GM18951 (cell line): Measurements from ENCODE around the gene SS18L1.
"Not testable (repeated sequence)": the region's sequence is repeated elsewhere in the genome, so short reads cannot be mapped to it uniquely, and the experiment has no call there.

Experiments used
- POLR2A ChIP-seq: IDR thresholded peaks from 4 replicates; pipeline ENCODE4 v1.6.1; 2011; ENCODE audit warnings: mild to moderate bottlenecking; ENCODE audit not compliant: insufficient read length, insufficient read depth; ENCODE audit errors: extremely low read depth
- in situ Hi-C: fragments of 300-500 bp; cut with MboI; formaldehyde crosslinking; loops from one replicate; pipeline ENCODE4 v1.12.0; 2022; ENCODE audit warnings: low sequenced_read_pairs, mixed read lengths, inconsistent platforms; ENCODE audit not compliant: unreplicated experiment

SS18L1 gene, protein sequence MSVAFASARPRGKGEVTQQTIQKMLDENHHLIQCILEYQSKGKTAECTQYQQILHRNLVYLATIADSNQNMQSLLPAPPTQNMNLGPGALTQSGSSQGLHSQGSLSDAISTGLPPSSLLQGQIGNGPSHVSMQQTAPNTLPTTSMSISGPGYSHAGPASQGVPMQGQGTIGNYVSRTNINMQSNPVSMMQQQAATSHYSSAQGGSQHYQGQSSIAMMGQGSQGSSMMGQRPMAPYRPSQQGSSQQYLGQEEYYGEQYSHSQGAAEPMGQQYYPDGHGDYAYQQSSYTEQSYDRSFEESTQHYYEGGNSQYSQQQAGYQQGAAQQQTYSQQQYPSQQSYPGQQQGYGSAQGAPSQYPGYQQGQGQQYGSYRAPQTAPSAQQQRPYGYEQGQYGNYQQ

DNA sequence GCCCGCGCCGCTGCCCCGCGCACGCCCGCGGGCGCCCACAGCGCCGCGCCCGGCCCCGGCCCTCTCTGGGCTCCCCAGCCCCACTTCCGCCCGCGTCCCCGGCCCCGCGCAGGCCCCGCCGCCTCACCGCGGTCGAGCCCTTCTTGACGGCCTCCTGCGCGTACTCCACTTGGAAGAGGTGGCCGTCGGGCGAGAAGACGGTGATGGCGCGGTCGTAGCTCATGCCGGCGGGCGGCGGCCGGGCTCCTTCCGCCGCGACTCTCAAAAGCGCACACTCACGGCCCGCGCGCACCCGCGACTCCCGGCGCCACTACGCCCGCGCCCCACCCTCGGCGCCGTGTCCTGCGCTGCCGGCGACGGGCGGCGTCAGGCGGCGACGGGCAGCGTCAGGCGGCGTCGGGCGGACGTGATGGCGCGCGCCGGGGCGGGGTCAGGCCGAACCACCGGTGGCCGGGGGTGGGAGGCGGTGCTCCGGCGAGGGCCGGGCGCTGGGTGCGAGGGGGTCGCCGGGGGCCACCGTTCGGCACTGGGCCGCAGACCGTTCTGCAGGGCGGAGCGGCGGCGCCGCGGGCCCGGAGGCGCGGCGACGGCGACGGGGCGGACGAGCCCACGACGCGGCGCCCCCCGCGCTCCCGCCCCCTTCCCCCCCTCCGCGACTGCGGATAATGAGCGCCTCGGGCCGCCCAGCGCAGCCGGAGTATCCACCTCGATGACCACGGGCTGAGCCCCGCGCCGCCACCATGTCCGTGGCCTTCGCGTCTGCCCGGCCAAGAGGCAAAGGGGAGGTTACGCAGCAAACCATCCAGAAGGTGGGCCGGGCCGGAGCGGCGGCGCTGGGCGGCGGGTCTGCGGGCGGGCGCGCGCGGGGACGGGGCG is at the start of gene SS18L1, which contains the start of gene PSMA7:
Gene SS18L1, plus strand, starts transcription at position 689 of the 876 bp plus-strand sequence. Its CDS starts 52 bp downstream, at position 741.
Gene PSMA7, minus strand, starts transcription at position 314 of the 876 bp plus-strand sequence. Its CDS starts 91 bp downstream, at position 223.
- in situ Hi-C loops = no loop called here
- TF ChIP-seq POLR2A = peak; percentile 83

DNA sequence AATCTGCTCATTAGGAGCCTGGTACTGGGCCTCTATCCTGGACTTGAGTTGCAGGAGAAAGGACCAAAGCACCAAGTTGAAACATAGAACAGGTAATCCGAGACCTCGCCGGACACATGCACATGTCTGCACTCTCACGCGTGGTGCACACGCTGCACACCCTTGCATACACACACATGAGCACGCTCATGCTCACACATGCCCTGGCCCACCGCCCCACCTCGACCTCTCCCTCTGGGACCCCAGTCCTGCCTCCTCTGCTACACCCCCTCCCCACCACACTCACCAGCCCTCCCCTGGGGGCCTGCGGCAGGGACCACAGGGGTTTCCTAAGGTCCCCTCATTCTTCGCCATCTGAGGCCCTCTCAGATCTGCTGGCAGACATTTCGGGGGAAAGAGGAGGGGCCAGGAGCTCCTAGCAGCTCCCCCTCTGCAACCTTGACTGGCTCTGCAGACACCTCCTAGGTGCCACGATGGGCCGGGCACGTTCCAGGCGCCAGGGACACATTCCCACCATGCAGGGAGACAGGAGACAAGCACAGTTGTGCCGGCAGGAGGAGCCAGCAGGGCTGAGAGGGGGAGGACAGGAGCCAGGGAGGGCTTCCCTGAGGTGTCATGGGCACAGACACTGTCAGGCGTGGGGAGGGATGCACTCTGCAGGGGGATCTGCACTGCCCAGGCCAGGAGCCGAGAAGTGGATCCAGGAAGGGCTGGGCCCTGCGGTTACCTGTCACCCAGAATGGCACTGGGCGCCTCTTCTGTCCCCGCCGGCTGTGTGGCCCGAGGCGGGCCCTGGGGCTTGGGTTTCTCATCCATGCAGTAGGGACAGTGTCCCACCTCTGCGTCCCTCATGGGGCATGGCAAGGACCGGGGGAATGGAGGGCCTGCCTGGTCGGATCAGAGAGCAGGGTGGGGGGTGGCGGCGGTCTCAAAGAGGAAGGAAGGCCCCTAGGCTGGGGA is 46.9 kb upstream of the SS18L1 start:
- no peak for TF ChIP-seq POLR2A
- in situ Hi-C loops = no loop called here

DNA sequence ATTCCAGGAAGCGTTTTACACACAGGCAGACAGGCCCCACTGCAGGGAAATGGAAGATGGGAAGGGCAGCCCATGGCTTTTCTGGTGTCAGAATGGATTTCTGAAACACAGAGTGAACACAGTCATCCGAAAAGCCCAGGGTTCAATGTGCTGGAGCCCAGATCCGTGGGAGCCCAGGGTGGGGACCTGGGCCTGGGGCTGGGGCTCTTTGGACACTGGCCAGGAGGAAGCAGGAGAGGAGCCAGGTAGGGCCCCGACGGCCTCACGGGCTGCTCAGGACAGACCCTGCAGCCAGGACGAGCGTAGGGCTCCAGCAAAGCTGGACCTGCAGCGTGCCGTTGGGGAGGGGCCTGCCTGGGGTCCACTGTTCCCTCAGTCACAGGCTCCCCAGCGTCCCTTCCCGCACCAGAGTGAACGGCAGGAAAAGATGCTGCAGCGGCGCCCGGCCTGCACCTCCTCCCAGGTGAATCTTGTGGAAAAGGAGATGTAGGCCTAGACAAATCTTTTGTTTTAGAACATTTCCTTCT is 45.6 kb upstream of the SS18L1 start:
- in situ Hi-C loops = no loop called here
- no peak for TF ChIP-seq POLR2A

DNA sequence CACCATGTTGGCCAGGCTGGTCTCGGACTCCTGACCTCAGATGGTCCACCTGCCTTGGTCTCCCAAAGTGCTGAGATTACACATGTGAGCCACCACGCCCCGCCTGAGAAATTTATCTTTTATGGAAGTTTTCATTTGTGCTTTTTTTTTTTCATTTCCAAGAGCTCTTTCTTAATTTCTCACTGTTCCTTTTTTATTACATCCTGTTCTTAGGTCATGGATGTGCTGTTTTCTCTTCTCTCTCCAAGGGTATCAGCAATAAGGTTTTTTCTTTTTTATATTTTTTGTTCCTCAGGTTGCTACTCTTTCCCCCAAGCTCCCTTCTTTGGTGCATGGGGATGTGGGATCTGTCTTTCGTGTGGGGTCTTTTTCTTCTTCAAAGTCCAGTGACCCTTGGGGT is 42.5 kb upstream of the SS18L1 start:
- in situ Hi-C loops = no loop called here
- TF ChIP-seq POLR2A = no peak

DNA sequence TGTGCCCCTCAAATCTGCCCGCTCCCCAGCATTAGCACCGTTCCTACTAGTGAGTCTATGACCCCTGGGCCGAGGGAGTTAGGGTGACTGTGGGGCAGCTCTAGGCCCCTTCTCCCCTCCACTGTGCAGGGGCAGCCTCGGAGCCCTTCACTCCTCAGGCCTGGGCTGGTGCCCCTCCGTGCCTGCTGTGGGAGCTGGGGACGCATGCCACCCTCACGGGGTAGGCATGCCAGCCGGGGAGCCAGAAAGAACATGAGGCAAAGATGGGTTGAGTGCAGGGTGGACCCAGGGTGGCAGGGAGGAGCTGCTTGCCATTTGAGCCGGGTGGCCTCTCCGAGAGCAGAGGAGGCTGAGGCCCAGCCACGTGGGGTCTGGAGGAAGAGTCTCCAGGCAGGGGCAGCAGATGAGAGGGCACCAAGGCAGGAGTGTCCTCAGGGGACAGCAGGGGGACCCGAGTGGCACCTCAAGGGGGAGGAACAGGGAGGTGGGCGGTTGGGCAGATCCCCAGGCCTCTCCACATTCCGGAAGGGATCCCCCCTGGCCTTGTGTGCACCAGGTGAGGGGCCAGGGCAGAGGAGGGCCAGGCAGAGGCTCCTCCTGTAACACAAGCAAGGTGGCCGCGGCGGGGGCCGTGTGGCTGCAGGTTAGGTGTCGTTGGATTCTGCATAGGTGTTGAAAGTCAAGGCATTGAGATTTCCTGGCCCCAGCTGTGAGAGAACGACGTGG is 39.9 kb upstream of the SS18L1 start:
- in situ Hi-C loops = no loop called here
- TF ChIP-seq POLR2A = no peak

DNA sequence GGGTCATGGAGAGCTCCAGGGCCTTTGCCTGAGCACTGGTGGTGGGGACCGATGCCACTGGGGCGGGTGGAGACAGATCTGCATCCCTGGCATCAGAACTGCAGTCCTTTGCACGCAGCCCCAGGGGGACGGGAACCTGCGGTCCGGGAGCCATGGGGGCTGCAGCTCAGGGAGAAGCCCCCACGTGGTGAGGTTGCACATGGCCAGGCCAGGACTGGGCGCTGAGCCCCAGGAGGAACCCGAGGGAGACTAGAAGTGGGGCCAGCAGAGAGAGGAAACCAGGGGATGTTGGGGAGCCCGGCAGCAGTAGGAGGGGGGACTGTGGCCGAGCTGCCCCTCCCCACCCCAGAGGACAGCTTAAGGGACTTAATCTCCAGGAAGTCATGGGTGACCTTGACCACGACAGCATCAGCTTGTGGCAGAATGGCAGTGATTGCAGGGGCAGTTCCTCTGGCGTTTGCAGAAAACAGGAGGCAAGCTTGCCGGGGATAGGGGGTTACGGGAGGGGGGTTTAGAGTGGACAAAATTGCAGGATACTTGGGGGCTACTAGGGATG is 39.3 kb upstream of the SS18L1 start:
- in situ Hi-C loops = no loop called here
- no peak for TF ChIP-seq POLR2A

DNA sequence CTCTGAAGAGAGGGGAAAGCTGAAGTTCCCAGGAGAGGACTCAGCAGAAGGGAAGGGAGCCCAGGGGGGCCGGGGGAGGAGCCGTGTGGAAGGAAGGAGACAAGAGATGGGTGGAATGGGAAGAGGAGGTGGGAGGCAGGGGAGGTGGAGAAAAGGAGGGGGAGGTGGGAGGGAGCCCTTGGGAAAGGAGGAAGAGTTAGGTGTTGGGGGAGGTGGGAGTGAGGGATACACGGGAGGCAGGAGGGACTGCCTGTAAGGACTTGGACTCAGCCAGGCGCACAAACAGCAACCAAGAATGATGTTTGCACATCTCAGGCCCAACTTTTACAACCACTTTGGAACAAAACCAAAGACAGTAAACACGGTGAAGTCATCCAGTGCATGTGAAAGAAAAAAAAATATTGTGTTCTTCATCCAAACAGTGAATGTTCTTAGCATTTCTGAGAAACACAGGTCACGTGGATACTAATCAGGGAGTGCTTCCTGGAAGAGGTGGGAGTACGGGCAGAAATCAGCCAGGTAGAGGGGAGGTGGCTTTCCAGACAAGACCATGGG is 38.7 kb upstream of the SS18L1 start:
- in situ Hi-C loops = no loop called here

DNA sequence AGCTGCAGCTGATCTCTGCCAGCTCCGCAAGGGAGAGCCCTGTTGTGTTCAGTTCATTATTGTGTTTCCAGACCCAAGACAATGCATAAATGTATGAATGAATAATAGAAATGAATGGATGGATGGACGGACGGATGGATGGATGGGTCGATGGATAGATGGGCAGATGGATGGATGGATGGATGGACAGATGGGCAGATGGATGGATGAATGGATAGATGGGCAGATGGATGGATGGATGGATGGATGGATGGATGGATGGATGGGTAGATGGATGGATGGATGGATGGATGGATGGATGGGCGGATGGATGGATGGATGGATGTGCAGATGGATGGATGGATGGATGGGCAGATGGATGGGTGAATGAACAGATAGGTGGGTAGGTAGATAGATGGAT is 38.0 kb upstream of the SS18L1 start:
- in situ Hi-C loops = no loop called here

More for the DNA sequence above, 38.7 kb upstream of the SS18L1 start:
- no peak for TF ChIP-seq POLR2A

DNA sequence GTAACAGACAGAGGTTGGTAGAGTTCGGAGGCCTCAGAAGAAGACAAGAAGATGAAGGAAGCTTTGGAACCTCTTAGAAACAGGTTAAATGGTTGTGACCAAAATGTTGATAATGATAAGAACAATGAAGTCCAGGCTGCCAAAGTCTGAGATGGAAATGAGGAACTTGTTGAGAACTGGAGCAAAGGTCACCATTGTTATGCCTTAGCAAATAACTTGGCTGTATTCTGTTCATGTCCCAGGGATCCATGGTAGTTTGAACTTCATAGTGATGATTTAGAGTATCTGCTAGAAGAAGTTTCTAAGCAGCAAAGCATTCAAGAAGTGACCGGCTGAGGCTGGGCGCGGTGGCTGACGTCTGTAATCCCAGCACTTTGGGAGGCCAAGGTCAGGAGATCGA is 32.4 kb upstream of the SS18L1 start:
- TF ChIP-seq POLR2A = no peak
- in situ Hi-C loops = no loop called here

More for the DNA sequence above, 38.0 kb upstream of the SS18L1 start:
- no peak for TF ChIP-seq POLR2A

DNA sequence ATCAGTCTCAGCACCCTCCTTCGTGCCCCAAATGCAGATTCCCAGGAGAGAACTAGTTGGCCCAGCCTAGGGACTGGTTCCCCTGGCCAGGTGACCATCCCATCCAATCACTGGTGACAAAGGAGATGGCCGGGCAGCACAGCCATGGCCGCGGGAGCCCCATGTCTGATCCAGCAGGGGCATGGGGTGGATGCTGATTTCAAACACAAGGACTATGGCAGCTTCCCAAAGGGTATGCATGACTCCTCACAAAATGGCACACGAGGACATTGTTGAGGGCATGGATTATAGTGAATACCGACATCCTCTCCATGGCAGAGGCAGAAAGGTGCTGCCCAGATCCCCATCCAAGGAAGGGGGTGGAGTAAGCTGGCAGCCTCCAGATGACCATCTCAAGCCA is 31.2 kb upstream of the SS18L1 start:
- in situ Hi-C loops = no loop called here
- no peak for TF ChIP-seq POLR2A

DNA sequence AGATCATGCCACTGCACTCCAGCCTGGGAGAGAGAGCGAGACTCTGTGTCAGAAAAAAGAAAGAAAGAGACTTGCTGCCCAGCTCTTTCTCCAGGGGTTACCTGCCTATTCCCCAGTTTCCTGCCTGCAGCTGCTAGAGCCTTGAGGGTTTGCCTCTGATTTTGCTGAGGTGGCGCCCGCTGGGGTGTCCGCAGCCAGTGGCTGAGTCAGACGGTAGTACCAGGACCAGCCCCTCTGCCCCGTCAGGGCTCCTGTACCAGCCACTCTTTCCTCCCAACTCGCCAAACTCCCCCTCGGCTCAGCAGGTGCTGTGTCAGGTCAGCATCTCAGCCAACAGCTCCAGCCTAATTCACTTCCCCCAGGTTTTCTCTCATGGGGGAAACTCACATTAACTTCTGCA is 28.7 kb upstream of the SS18L1 start:
- in situ Hi-C loops = no loop called here
- no peak for TF ChIP-seq POLR2A

DNA sequence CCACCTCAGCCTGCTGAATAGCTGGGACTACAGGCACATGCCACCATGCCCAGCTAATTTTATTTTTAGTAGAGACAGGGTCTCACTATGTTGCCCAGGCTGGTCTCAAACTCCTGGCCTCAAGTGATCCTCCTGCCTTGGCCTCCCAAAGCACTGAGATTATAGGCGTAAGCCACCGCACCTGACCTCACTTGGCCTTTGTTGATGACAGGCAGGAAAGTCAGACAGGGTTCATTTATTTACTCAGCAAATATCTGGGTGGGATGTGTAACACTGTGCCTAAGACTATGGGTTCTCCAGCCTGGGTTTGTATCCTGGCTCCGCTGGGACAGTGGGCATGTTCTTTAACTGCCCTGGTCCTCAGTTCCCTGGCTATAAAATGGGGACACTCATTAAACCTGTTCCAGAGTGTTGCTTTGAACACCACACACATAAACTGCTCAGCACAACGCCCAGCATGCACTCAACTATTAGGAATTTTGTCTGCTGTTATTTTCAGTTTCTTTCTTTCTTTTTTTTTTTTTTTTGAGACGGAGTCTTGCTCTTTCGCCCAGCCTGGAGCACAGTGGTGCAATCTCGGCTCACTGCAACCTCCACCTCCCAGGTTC is 27.7 kb upstream of the SS18L1 start:
- in situ Hi-C loops = not testable (repeated sequence)
